SU-DHL-6 (cell line): ENCODE measurements around the gene PTPN13.

Experiments
- H2AFZ ChIP-seq: fragments of 200-600 bp; sonication (generic); 2 replicates; pipeline ENCODE4 v1.6.1; 2014; ENCODE audit warnings: low read depth, mild to moderate bottlenecking, moderate library complexity, mixed read lengths, antibody characterized with exemption, low read length; ENCODE audit not compliant: severe bottlenecking
- H3F3A ChIP-seq: fragments of 200-600 bp; shearing (Covaris generic); 2 replicates; pipeline ENCODE4 v1.6.0; 2016; ENCODE audit warnings: antibody characterized with exemption, mild to moderate bottlenecking; ENCODE audit not compliant: insufficient read depth
- H3K27ac ChIP-seq: fragments of 200-600 bp; sonication (generic); 2 replicates; pipeline ENCODE4 v1.5.1; 2016; ENCODE audit warnings: low read depth, mild to moderate bottlenecking, low read length, moderate library complexity, mixed read lengths
- H3K27me3 ChIP-seq: fragments of 200-600 bp; sonication (generic), shearing (Covaris generic); 2 replicates; pipeline ENCODE4 v1.6.0; 2014; ENCODE audit warnings: mild to moderate bottlenecking, low read length
- H3K36me3 ChIP-seq: fragments of 200-600 bp; sonication (generic); 2 replicates; pipeline ENCODE4 v1.6.1; 2014; ENCODE audit warnings: mild to moderate bottlenecking, low read length, mixed read lengths
- H3K4me2 ChIP-seq: fragments of 300-600, 200-600 bp; shearing (Covaris generic), sonication (generic); 2 replicates; pipeline ENCODE4 v1.6.0; 2014; ENCODE audit warnings: low read length, low read depth, mild to moderate bottlenecking; ENCODE audit not compliant: poor library complexity, severe bottlenecking
- H3K4me3 ChIP-seq: fragments of 200-600 bp; sonication (generic); 2 replicates; pipeline ENCODE4 v1.5.1; 2014; ENCODE audit warnings: antibody characterized with exemption, low read length, mild to moderate bottlenecking, mixed read lengths; ENCODE audit not compliant: insufficient read depth, poor library complexity, severe bottlenecking
- H3K79me2 ChIP-seq: fragments of 200-600 bp; sonication (generic); 2 replicates; pipeline ENCODE4 v1.6.1; 2014; ENCODE audit warnings: mild to moderate bottlenecking, low read length, moderate library complexity; ENCODE audit not compliant: insufficient read depth
- H3K9ac ChIP-seq: fragments of 200-600 bp; sonication (generic); 2 replicates; pipeline ENCODE4 v1.7.0; 2014; ENCODE audit warnings: mild to moderate bottlenecking, low read length
- H3K9me2 ChIP-seq: fragments of 200-600 bp; sonication (generic); replicated peaks from 2 replicates; pipeline ENCODE4 v1.6.1; 2014; ENCODE audit warnings: low read length; ENCODE audit not compliant: insufficient read depth
- H3K9me3 ChIP-seq: fragments of 200-600 bp; sonication (generic); 2 replicates; pipeline ENCODE4 v1.6.1; 2014; ENCODE audit warnings: low read length, mixed read lengths; ENCODE audit not compliant: insufficient read depth
- H4K20me1 ChIP-seq: fragments of 200-600 bp; sonication (generic); 2 replicates; pipeline ENCODE4 v1.6.1; 2014; ENCODE audit warnings: low read depth, mild to moderate bottlenecking, antibody characterized with exemption, low read length, moderate library complexity, mixed read lengths
- EZH2phosphoT487 ChIP-seq: fragments of 200-600 bp; sonication (generic), shearing (Covaris generic); conservative IDR thresholded peaks from 2 replicates; pipeline ENCODE4 v1.6.1; 2018; ENCODE audit warnings: mild to moderate bottlenecking, antibody characterized with exemption, low read length, moderate library complexity, mixed read lengths
- TF ChIP-seq, protein P1 (sequence below): fragments of 200-600 bp; sonication (generic); IDR thresholded peaks from one replicate; pipeline ENCODE4 v1.5.1; 2017; ENCODE audit warnings: antibody characterized with exemption, mild to moderate bottlenecking, low read length, moderate library complexity; ENCODE audit not compliant: insufficient read depth, poor library complexity, severe bottlenecking

PTPN13 gene

DNA sequence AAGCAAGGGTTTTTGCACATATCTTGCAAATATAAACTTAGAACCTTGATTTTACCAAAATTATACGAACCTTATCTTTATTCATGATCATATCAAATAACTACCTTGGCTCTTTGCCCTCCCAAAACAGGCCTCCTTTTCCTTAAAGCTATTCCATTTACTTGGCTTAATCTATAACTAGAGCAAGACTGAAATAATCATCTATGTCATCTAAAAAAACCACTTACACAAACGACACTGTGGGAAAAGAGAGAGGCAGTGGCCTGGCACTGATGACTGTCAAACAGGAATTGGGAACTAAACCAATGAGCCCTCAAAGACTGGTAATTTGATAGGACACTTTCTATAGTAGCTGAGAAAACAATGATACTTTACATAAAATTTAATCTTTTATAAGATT, 11.7 kb upstream of the PTPN13 start:
- Histone ChIP-seq H2AFZ (no peak overlapping the region), H3K4me3 (no peak overlapping the region), H3F3A (no peaks in the 10 kb centered on the region), H3K4me2 (no peak overlapping the region), H3K27me3 (no peaks in the 10 kb centered on the region), H3K9me2 (no peaks in the 10 kb centered on the region), H3K9me3 (no peaks in the 10 kb centered on the region), H3K27ac (no peak overlapping the region), H4K20me1 (no peaks in the 10 kb centered on the region), H3K79me2 (no peaks in the 10 kb centered on the region), H3K9ac (no peak overlapping the region), H3K36me3 (no peaks in the 10 kb centered on the region)
- TF ChIP-seq, protein P1, sequence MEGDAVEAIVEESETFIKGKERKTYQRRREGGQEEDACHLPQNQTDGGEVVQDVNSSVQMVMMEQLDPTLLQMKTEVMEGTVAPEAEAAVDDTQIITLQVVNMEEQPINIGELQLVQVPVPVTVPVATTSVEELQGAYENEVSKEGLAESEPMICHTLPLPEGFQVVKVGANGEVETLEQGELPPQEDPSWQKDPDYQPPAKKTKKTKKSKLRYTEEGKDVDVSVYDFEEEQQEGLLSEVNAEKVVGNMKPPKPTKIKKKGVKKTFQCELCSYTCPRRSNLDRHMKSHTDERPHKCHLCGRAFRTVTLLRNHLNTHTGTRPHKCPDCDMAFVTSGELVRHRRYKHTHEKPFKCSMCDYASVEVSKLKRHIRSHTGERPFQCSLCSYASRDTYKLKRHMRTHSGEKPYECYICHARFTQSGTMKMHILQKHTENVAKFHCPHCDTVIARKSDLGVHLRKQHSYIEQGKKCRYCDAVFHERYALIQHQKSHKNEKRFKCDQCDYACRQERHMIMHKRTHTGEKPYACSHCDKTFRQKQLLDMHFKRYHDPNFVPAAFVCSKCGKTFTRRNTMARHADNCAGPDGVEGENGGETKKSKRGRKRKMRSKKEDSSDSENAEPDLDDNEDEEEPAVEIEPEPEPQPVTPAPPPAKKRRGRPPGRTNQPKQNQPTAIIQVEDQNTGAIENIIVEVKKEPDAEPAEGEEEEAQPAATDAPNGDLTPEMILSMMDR, result no peak

- H3K36me3 ChIP-seq, result no peaks in the 10 kb centered on the region
- H2AFZ ChIP-seq, result no peak overlapping the region
- no peaks in the 10 kb centered on the region for H3F3A ChIP-seq
- H3K79me2 ChIP-seq, result no peaks in the 10 kb centered on the region
- H3K27me3 ChIP-seq, result no peaks in the 10 kb centered on the region
- no peaks in the 10 kb centered on the region for H3K9me2 ChIP-seq
- no peak overlapping the region for H3K9ac ChIP-seq
- no peaks in the 10 kb centered on the region for H3K9me3 ChIP-seq
- H3K4me2 ChIP-seq, result no peak overlapping the region
- no peak overlapping the region for H3K4me3 ChIP-seq
- no peak overlapping the region for H3K27ac ChIP-seq
- H4K20me1 ChIP-seq, result no peaks in the 10 kb centered on the region
- TF ChIP-seq, protein P1, result no peak
- TF ChIP-seq EZH2phosphoT487, result no peak
Measured at GRCh38 chr4:86586160-86586572, 7.9 kb upstream of the PTPN13 start.

GRCh38 chr4:86586626-86587380, 7.3 kb upstream of the PTPN13 start:
- Histone ChIP-seq H3K27ac (no peak overlapping the region), H2AFZ (no peak overlapping the region)

More at GRCh38 chr4:86586626-86587380, 7.3 kb upstream of the PTPN13 start:
- Histone ChIP-seq H3K4me3 (no peak overlapping the region), H4K20me1 (no peaks in the 10 kb centered on the region), H3K9ac (no peak overlapping the region), H3K27me3 (no peaks in the 10 kb centered on the region), H3K9me2 (no peaks in the 10 kb centered on the region), H3K79me2 (no peaks in the 10 kb centered on the region), H3F3A (no peaks in the 10 kb centered on the region), H3K36me3 (no peaks in the 10 kb centered on the region), H3K9me3 (no peaks in the 10 kb centered on the region), H3K4me2 (no peak overlapping the region)
- no peak for TF ChIP-seq EZH2phosphoT487
- TF ChIP-seq, protein P1, result no peak
